GM23338 (cell line): Measurements from ENCODE around the gene VNN1. TPM values are rescaled to one million over a fixed set of nuclear protein-coding genes. Genes with fewer than 3 reads are reported as not detected.

Experiments
- ATAC-seq: fragments of 200-7000 bp; cut with Tn5 transposase; 3 replicates; pipeline ENCODE4 v1.9.1; 2020
- DNase-seq: peaks from one replicate; pipeline ENCODE4 v3.0.0-alpha.2; 2015; ENCODE audit warnings: low spot score
- H2AFZ ChIP-seq: fragments of 200-600 bp; sonication (generic); 2 replicates; pipeline ENCODE4 v1.8.0; 2016; ENCODE audit warnings: antibody characterized with exemption, mild to moderate bottlenecking, moderate library complexity
- H3F3A ChIP-seq: fragments of 200-600 bp; sonication (generic); replicated peaks from 2 replicates; pipeline ENCODE4 v1.8.0; 2017; ENCODE audit warnings: antibody characterized with exemption, mixed run types, low read depth
- H3K27ac ChIP-seq: fragments of 200-600 bp; sonication (generic); 2 replicates; pipeline ENCODE4 v1.6.1; 2016; ENCODE audit warnings: low read depth
- H3K27me3 ChIP-seq: fragments of 200-600 bp; sonication (generic); 2 replicates; pipeline ENCODE4 v1.8.0; 2016; ENCODE audit warnings: mild to moderate bottlenecking, mixed run types, moderate library complexity; ENCODE audit not compliant: insufficient read depth
- H3K36me3 ChIP-seq: fragments of 200-600 bp; sonication (generic); 2 replicates; pipeline ENCODE4 v1.8.0; 2016; ENCODE audit warnings: mild to moderate bottlenecking; ENCODE audit not compliant: insufficient read depth
- H3K4me1 ChIP-seq: fragments of 200-600 bp; sonication (generic); 2 replicates; pipeline ENCODE4 v1.8.0; 2016; ENCODE audit warnings: mild to moderate bottlenecking, moderate library complexity; ENCODE audit not compliant: insufficient read depth
- H3K4me2 ChIP-seq: fragments of 200-600 bp; sonication (generic); 2 replicates; pipeline ENCODE4 v1.7.1; 2017; ENCODE audit warnings: mixed run types
- H3K4me3 ChIP-seq: fragments of 200-600 bp; sonication (generic); 2 replicates; pipeline ENCODE4 v1.6.1; 2016; ENCODE audit warnings: mixed run types
- H3K79me2 ChIP-seq: fragments of 200-600 bp; sonication (generic); replicated peaks from 2 replicates; pipeline ENCODE4 v1.8.0; 2017; ENCODE audit warnings: mild to moderate bottlenecking; ENCODE audit not compliant: insufficient read depth
- H3K9me2 ChIP-seq: fragments of 200-600 bp; sonication (generic); 2 replicates; pipeline ENCODE4 v1.8.0; 2017; ENCODE audit not compliant: insufficient read depth
- H4K20me1 ChIP-seq: fragments of 200-600 bp; sonication (generic); replicated peaks from 2 replicates; pipeline ENCODE4 v1.8.0; 2017; ENCODE audit warnings: mild to moderate bottlenecking; ENCODE audit not compliant: insufficient read depth
- H3K27ac Mint-ChIP-seq: 2 replicates; pipeline ENCODE4 v1.8.0; 2020; ENCODE audit warnings: inconsistent platforms, mild to moderate bottlenecking, moderate library complexity, mixed read lengths
- H3K27me3 Mint-ChIP-seq: 3 replicates; pipeline ENCODE4 v1.8.0; 2022; ENCODE audit warnings: low read depth, mild to moderate bottlenecking, moderate library complexity, mixed read lengths, inconsistent platforms; ENCODE audit not compliant: insufficient read depth, poor library complexity
- H3K36me3 Mint-ChIP-seq: 3 replicates; pipeline ENCODE4 v1.8.0; 2021; ENCODE audit warnings: low read depth, mild to moderate bottlenecking, inconsistent platforms, moderate library complexity, mixed read lengths
- H3K4me1 Mint-ChIP-seq: 3 replicates; pipeline ENCODE4 v1.8.0; 2020; ENCODE audit warnings: mild to moderate bottlenecking, inconsistent platforms, mixed read lengths
- H3K4me3 Mint-ChIP-seq: 3 replicates; pipeline ENCODE4 v1.8.0; 2021; ENCODE audit warnings: moderate library complexity, mild to moderate bottlenecking, inconsistent platforms, mixed read lengths
- H3K9me3 Mint-ChIP-seq: 3 replicates; pipeline ENCODE4 v1.8.0; 2020; ENCODE audit warnings: moderate library complexity, mild to moderate bottlenecking, inconsistent platforms, mixed read lengths
- CREB1 ChIP-seq: fragments of 250-450 bp; sonication (Bioruptor Pico); IDR thresholded peaks from 2 replicates; pipeline ENCODE4 v1.5.0; 2020; ENCODE audit warnings: low read depth, mild to moderate bottlenecking, moderate library complexity
- CTCF ChIP-seq, 2 experiments: fragments of 200-600 bp in 1 of 2; sonication (generic) in 1 of 2; conservative IDR thresholded peaks; 2 replicates each; pipeline versions ENCODE4 v1.5.1 to v1.6.1; 2016 to 2017; ENCODE audit warnings: antibody characterized with exemption in 2 of 2, low read depth in 2 of 2, mild to moderate bottlenecking in 2 of 2, moderate library complexity in 1 of 2
- ETS1 ChIP-seq: IDR thresholded peaks from 2 replicates; pipeline ENCODE4 v1.6.1; 2016; ENCODE audit warnings: antibody characterized with exemption
- EZH2 ChIP-seq: fragments of 200-600 bp; sonication (generic); IDR thresholded peaks from one replicate; pipeline ENCODE4 v1.8.0; 2017; ENCODE audit warnings: antibody characterized with exemption, mild to moderate bottlenecking, low read depth; ENCODE audit not compliant: unreplicated experiment
- EZH2phosphoT487 ChIP-seq: fragments of 200-600 bp; sonication (generic); IDR thresholded peaks from one replicate; pipeline ENCODE4 v1.8.1; 2018; ENCODE audit warnings: antibody characterized with exemption; ENCODE audit not compliant: unreplicated experiment
- JUNB ChIP-seq: IDR thresholded peaks from one replicate; pipeline ENCODE4 v1.6.1; 2016; ENCODE audit warnings: antibody characterized with exemption; ENCODE audit not compliant: unreplicated experiment
- NANOG ChIP-seq: IDR thresholded peaks from 2 replicates; pipeline ENCODE4 v1.6.1; 2016; ENCODE audit warnings: antibody characterized with exemption, borderline replicate concordance
- POLR2AphosphoS5 ChIP-seq: IDR thresholded peaks from 2 replicates; pipeline ENCODE4 v1.6.1; 2016; ENCODE audit warnings: antibody characterized with exemption, low read depth
- REST ChIP-seq: IDR thresholded peaks from one replicate; pipeline ENCODE4 v1.6.1; 2018; ENCODE audit warnings: antibody characterized with exemption; ENCODE audit not compliant: unreplicated experiment
- STAT1 ChIP-seq: IDR thresholded peaks from one replicate; pipeline ENCODE4 v1.6.1; 2016; ENCODE audit warnings: antibody characterized with exemption; ENCODE audit not compliant: unreplicated experiment
- ZNF114 ChIP-seq: fragments of 250-450 bp; sonication (Bioruptor Pico); IDR thresholded peaks from 2 replicates; pipeline ENCODE4 v1.5.0; 2020; ENCODE audit warnings: mild to moderate bottlenecking, moderate library complexity
- ZNF331 ChIP-seq: fragments of 250-450 bp; sonication (Bioruptor Pico); IDR thresholded peaks from 2 replicates; pipeline ENCODE4 v1.5.0; 2020; ENCODE audit warnings: low read depth, mild to moderate bottlenecking, moderate library complexity
- ZNF462 ChIP-seq: fragments of 250-450 bp; sonication (Bioruptor Pico); IDR thresholded peaks from 2 replicates; pipeline ENCODE4 v1.5.0; 2020; ENCODE audit warnings: mild to moderate bottlenecking, moderate library complexity
- polyA plus RNA-seq: library from polyadenylated mRNA; unstranded; fragments of >200 nt; fragmentation: Nextera tagmentation; extraction: Ambion mirVana; gene quantifications from 2 replicates; pipeline ENCODE4 v1.2.1, GENCODE V29; 2016
- total RNA-seq: library from RNA; depleted of rRNA; stranded (reverse); fragments of >200 nt; shearing (Covaris generic); gene quantifications from 2 replicates; pipeline ENCODE4 v1.2.3, GENCODE V29; 2014

VNN1 gene
- total and polyA plus RNA-seq, 2 experiments from 2014 or later, result not detected

GRCh38 chr6:132725471-132725870, 11.6 kb upstream of the VNN1 start:
- H3K4me1 ChIP-seq, result no peaks in the 10 kb centered on the region
- no peak overlapping the region for H3K27ac Mint-ChIP-seq
- no peaks in the 10 kb centered on the region for H3F3A ChIP-seq
- H3K27ac ChIP-seq, result no peak overlapping the region
- no peak for ATAC-seq
- H4K20me1 ChIP-seq, result no peaks in the 10 kb centered on the region
- no peaks in the 10 kb centered on the region; the same call in 1 of the 3 replicates for H3K4me1 Mint-ChIP-seq
- no peaks in the 10 kb centered on the region for H3K36me3 ChIP-seq
- H3K9me3 Mint-ChIP-seq, result no peaks in the 10 kb centered on the region
- H3K4me2 ChIP-seq, result no peak overlapping the region
- H3K27me3 ChIP-seq, result no peaks in the 10 kb centered on the region
- H3K4me3 ChIP-seq, result no peak overlapping the region
- TF ChIP-seq CTCF (conservative IDR thresholded peaks at IDR 0.05; ENCODE audit: low read depth in 2 of 2), result no peak
- TF ChIP-seq EZH2phosphoT487, result no peak
- TF ChIP-seq NANOG, result no peak
- no peak for TF ChIP-seq STAT1
- TF ChIP-seq POLR2AphosphoS5, result no peak
- no peak for TF ChIP-seq CREB1 (CRISPR knock-in tag)
- TF ChIP-seq ZNF114, result no peak
- no peak for TF ChIP-seq REST
- no peak for TF ChIP-seq ETS1
- no peak for TF ChIP-seq ZNF331 (CRISPR knock-in tag)
- no peak for TF ChIP-seq JUNB
- no peak for TF ChIP-seq EZH2
- no peak for TF ChIP-seq ZNF462 (CRISPR knock-in tag)
- no peaks in the 10 kb centered on the region for H3K27me3 Mint-ChIP-seq
- H2AFZ ChIP-seq, result no peak overlapping the region
- no peaks in the 10 kb centered on the region for H3K36me3 Mint-ChIP-seq
- H3K79me2 ChIP-seq, result no peaks in the 10 kb centered on the region
- no peak for DNase-seq
- no peaks in the 10 kb centered on the region for H3K9me2 ChIP-seq
- H3K4me3 Mint-ChIP-seq, result no peak overlapping the region
